Activated T-cell treated with anti-CD3 and anti-CD28 coated beads for 1 hour (primary cell): ENCODE results near the gene ZMPSTE24.
A peak's percentile ranks its signal among the peaks of the same experiment; 100 is the strongest.

Source experiments
- DNase-seq: peaks from one replicate; pipeline ENCODE4 v3.0.0-alpha.2; 2020; ENCODE audit warnings: low read depth

The ZMPSTE24 gene

DNA sequence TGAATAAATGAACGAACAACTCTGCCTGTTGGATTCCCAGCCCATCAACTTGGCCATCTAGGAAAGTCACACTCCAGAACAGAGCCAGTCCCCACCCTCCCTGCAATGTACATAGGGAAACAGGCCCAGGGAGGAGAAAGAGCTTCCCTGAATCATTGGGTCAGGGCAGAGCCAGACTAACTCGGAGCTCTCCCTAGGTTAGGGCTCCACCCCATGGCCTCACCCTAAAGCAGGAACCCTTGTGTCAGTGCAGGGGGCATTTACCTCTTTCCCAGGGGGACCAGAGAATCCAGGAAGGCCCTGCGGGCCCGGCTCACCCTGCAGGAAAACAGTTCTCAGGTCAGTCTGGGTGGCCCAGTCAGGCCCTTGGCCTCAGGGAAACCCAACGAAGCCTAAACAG, 47.4 kb downstream of the ZMPSTE24 start:
- no peak for DNase-seq

DNA sequence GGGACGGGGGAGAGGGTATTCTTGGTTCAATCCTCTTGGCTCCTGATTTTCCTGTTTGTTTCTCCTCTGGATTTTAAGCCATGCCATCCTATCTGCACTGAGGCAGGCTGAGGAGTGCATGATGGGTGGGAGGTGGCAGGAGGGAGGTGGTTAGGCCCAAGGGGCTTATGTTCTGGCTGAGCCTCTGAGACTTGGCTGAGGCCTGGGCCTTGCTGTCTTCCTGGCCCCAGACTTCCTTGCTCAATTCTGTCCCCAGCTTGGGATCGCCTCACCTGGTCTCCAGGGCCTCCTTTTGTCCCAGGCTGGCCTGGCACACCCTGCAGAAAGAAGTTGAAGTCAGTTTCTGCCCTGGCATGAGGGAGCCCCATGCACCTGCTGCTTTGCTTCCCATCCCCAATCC, 47.8 kb downstream of the ZMPSTE24 start:
- DNase-seq, result no peak

DNA sequence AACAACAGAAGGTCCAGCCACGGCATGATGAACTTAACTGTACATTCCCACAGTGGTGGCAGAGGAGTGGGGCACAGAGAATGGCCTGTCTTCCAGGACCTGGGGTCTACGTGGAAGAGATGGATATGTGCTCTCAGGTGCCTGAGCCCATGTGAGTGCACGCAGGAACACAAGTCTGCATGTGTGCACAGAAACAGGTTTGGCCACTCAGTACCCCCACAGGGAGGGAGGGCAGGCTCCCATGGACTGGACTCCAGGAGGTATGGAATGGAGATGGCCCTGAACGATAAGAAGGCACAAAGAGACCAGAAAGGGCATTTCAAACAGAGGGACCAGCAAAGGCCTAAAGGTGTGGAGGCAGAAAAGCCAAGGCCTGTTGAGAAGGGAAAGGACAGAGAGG, 48.3 kb downstream of the ZMPSTE24 start:
- no peak for DNase-seq

DNA sequence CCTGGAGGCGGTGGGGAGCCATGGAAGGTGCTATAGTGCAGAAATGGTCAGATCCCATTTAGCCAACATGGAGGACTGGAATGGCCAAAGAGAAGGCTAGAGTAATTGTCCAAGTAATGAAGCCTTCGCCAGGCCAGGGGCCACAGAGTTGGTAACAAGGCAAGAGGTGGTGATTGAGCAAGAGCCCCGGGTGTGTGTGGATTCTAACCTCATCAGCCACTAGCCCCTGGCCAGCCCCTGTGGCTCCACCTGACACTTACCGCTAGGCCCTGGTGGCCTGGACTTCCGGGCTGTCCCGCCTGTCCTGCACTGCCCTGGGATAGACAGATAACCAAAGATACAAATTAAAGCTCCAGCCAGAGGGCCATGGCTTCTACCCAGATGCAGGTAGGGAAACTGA, 49.1 kb downstream of the ZMPSTE24 start:
- no peak for DNase-seq

DNA sequence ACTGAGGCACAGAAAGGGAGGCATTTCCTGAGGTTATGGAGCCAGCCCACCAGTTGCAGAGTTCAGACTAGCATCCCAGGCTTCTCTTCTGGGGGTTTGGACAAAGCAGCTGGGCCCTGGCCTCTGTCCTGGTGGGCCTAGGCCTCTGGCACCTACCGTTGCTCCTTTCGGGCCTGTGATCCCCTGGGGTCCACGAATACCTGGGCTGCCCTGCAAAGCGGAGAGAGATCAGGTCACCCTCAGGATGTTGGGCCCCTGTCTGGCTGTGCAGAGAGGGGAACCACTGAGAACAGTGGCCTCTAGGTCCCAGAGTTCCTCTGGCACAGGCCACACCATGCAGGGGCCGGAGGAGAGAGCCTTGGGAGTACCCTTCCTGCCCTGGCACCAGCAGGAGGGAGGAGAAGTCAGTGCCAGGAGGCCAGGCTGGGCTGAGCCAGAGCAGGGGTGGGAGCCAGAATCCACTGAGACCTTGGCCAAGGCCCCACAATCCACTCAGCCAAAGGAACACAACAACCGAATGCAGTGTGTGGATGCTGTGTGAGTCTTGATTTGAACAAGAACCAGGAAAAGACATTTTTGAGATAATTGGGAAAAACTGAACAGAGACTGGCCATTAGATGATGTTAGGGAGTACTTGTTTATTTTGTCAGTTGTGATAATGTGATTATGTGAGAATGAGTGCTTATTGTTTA, 50.1 kb downstream of the ZMPSTE24 start:
- no peak for DNase-seq

DNA sequence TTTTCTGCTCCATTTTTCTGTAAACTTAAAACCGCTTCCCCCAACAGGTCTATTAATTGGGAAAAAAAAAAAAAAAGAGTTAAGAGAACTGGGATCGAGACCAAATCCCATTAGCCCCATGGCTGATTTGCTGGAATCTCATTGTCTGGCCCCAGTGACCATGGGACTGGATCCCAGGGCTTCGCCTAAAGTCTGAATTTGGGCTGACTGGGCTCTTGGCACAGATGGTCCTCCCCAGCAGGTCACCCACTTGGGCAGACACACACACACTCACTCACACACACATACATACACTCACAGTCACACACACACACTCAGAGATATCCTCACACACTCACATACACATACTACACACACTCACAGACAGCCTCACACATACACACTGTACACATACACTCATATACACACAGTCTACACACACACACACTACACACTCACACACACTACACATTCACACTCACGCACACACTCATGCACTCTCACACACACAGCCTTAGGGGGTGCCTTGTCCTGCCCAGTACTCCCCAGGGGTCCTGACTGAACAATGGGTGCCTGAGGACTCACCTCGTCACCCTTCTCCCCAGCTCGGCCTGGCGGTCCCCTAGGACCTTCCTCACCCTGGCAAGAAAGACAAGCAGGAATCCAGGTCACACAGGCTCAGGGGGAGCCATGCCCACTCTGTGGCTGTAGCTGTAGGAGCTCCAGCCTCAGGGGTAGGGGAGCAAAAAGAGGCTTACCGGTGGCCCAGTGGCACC, 51.5 kb downstream of the ZMPSTE24 start:
- no peak for DNase-seq

- DNase-seq, result no peak
Observed at GRCh38 chr1:40310129-40310461, 52.1 kb downstream of the ZMPSTE24 start.

DNA sequence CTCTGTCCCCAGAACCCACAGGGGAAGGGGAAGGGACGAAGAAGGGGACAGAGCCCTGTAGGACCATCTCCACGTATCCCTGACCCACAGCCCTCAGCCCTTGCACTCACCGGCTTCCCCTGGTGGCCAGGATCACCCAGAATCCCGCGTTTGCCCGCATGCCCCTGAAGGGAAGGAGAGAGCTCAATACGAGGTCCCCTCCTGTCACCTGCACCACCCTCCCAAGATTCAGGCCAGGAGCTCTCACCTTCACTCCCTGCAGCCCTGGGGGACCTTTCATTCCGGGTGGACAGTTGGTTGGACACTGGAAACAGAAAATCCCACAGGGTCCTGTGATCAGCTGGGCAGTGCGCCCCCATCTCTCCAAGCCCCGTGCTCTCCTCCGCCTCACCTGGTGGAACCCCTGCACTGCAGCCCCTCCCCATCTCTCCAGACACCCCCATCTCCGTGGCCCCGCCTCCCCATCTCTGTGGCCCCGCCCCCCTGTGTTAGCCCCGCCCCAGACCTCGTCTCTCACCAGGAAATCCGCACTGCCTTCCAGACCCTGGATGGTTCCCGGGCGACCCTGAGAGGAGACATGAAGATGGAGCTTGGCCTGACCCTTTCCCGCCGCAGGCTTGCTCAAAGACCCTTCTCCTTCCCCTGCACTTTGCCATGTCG, 53.1 kb downstream of the ZMPSTE24 start:
- no peak for DNase-seq

- DNase-seq, result no peak
Observed at GRCh38 chr1:40311692-40312091, 53.7 kb downstream of the ZMPSTE24 start.

DNA sequence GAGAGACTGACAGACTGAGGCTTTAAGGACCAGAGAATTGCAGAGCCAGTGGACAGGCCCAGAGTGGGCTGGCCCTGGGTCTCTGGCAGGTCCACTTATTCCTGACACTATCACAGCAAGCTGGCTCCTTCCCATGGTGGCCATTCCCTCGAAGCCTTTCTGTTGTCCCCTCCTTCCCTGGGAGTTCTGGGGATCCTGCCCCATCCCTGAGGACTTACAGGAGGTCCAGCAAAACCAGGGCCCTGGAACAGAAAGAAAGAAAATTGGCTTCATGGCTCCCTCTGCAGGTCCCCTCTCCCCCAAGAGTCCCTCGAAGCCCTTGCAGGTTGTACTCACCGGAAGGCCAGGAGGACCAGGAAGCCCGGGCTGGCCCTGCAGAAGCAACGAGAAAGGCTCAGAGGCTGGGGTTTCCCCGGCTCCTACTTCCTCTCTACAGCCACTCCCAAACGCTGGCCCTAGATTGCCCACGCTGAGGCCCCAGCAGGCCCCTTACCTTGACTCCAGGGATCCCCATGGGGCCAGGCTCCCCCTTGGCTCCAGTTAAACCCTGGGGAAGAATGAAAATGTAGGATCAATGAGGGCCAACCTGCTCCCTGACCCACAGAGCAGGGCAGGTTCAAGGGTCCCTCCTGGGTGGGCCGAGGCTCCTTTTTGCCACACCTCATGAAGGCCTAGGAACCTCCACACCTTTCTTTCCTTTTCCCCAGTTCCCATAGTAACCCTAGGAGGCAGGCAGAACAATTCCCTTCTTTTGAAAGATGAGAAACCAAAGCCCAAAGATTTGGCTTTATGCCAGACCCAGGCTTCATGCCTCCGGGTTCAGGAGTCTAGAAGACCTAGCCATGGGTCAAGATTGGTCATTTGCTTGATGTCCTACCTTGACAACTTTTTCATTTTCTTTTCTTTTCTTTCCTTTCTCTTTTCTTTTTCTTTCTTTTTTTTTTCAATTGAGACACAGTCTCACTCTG, 54.5 kb downstream of the ZMPSTE24 start:
- no peak for DNase-seq

- no peak for DNase-seq
Observed at GRCh38 chr1:40313329-40313957, 55.4 kb downstream of the ZMPSTE24 start.

DNA sequence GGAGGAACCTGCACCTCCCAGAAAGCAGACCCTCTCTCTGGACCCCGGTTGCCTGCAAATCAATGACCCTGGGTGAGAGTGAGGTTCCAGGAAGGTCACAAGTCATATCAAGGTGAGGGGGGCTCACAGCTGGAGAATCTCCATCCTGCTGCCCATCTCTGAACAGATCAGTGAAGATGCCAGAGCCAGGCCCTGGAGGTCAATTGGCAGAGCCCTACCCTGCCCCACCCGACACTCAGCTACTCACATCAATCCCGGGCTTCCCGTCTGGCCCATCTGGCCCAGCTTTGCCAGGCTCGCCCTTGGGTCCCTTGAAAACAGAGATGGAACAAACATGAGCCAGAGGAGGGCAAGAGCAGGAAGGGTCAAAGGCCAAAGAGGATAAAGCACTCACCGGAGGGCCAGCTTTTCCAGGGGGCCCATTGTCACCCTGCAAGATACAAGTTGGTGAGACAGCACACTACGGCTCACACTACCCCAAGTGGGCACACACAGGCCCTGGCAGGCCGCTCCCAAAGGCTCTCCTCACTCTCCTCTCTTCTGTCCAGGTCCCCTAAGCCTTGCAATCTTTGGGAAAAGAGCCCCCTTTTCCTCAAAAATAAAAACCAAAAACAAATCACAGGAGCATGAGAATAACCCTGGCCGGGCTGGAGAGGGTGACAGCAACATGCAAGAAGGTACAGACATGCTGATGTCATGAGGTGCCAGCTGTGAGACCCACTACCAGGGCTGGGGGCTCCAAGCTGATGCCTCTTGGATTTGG, 56.1 kb downstream of the ZMPSTE24 start:
- no peak for DNase-seq

DNA sequence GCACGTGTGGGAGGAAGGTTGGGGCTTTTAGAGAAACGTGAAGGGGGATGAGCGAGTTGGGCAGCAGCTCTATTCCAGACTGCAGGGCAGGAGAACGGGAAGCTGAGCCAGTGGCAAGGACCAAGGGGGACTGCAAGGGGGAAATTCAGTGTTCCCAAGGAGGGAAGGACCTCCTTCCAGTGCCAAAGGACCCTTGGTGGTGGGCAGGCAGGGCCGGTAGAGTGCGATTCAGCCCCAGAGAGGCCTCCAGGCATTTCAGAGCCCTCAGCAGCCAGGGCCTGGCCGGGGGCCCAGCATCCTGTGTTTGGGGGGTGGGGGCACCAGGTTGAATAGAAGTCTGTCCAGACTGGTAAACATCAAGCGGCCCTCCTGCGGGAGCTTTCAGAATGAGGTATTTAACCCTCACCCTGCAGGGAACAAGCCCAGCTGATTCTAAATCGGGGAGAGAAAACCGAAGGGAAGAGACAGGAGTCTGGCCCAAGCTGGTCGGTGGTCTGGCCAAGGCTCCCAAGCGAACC, 56.7 kb downstream of the ZMPSTE24 start:
- DNase-seq, result no peak

- DNase-seq, result peak; percentile 73
Observed at GRCh38 chr1:40315239-40315794, 57.3 kb downstream of the ZMPSTE24 start.

DNA sequence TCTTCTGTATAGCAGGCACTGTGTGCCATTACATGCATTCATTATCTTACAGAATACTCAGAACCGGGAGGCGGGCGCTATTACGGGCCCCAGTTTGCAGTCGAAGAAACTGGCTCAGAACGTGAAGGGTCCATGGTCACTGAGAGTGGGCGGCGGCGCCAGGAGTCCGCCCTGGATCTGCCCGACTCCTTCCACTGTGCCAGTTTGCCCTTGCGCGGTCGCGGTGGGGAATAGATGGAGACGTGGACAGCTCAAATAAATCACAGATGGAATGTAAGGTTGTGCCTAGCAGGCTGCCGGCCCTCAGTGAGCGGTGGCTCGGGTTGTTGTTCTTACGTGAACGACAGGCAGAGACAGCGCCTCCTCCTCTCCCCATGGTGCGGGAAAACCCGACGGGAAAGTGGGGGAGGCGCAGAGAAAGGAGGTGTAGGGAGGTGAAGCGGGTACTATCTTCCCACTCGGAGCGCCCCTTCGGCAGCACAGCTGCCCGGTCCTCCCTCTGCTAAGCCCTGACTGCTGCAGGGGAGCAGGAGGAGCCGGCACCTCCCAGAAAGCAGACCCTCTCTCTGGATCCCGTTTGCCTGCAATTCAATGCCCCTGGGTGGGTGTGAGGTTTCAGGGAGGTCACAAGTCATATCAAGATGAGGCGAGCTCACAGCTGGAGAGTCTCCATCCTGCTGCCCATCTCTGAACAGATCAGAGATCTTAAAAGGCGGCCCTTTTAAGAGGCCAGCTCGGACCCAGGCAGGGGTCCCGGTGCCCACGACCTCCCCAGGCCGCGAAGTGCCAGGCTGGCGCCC, 58.0 kb downstream of the ZMPSTE24 start:
- DNase-seq, result no peak

GRCh38 chr1:40316595-40317393, 58.8 kb downstream of the ZMPSTE24 start, which contains the start of gene COL9A2:
COL9A2 (minus strand) TSS chr1:40317286; CDS start chr1:40317197, 89 bp downstream.
- peak; percentile 50 for DNase-seq

GRCh38 chr1:40317394-40318074, 59.5 kb downstream of the ZMPSTE24 start:
- no peak for DNase-seq

DNA sequence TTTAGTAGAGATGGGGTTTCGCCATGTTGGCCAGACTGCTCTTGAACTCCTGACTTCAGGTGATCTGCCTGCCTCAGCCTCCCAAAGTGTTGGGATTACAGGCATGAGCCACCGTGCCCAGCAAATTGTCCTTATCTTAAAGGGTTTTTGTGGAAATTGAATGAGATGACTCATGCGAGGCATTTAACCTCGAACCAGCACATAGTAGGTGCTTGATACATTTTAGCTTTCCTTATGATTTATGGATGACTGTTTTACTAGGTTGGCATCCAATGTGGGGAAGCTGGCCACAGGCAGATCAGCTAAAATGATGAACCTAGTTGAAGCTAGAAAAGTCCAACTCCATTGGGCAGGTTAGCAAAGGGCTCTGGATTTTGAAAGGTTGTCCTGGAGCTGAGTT, 60.4 kb downstream of the ZMPSTE24 start:
- no peak for DNase-seq
